GM18499 (cell line): ENCODE results near the gene TTC16.

Experiments used
- ATAC-seq: cut with Tn5 transposase; IDR thresholded peaks from one replicate; pipeline ENCODE4 v1.9.1; 2021; ENCODE audit warnings: moderate number of reproducible peaks; ENCODE audit not compliant: insufficient read depth, unreplicated experiment

TTC16 gene

GRCh38 chr9:127763918-127764384, 48.1 kb downstream of the TTC16 start:
- no peak for ATAC-seq

GRCh38 chr9:127765418-127765817, 49.5 kb downstream of the TTC16 start:
- ATAC-seq = no peak

GRCh38 chr9:127767410-127767809, 51.5 kb downstream of the TTC16 start:
- ATAC-seq = no peak

GRCh38 chr9:127767909-127768331, 52.0 kb downstream of the TTC16 start:
- ATAC-seq = no peak

GRCh38 chr9:127768698-127769097, 52.8 kb downstream of the TTC16 start:
- ATAC-seq = no peak

- no peak for ATAC-seq
Measured at GRCh38 chr9:127769101-127769500, 53.2 kb downstream of the TTC16 start.

GRCh38 chr9:127769929-127770582, 54.2 kb downstream of the TTC16 start:
- no peak for ATAC-seq

- no peak for ATAC-seq
Measured at GRCh38 chr9:127770583-127770904, 54.7 kb downstream of the TTC16 start.

- peak; percentile 68 for ATAC-seq
Measured at GRCh38 chr9:127770905-127771569, 55.2 kb downstream of the TTC16 start.

GRCh38 chr9:127771570-127772189, 55.8 kb downstream of the TTC16 start:
- ATAC-seq = no peak

- ATAC-seq = no peak
Measured at GRCh38 chr9:127772603-127773002, 56.7 kb downstream of the TTC16 start.

GRCh38 chr9:127773272-127773671, 57.4 kb downstream of the TTC16 start:
- ATAC-seq = no peak

GRCh38 chr9:127773981-127774380, 58.1 kb downstream of the TTC16 start:
- no peak for ATAC-seq

GRCh38 chr9:127776195-127776923, 60.5 kb downstream of the TTC16 start:
- ATAC-seq = no peak

GRCh38 chr9:127776924-127777289, 61.0 kb downstream of the TTC16 start:
- no peak for ATAC-seq

- ATAC-seq = no peak
Measured at GRCh38 chr9:127777368-127777980, 61.6 kb downstream of the TTC16 start.

GRCh38 chr9:127778280-127779135, 62.6 kb downstream of the TTC16 start, which contains the start of gene SH2D3C:
TSS of gene SH2D3C (minus strand) at chr9:127778666. CDS start at chr9:127778627, 39 bp downstream.
- ATAC-seq = no peak

- ATAC-seq = no peak
Measured at GRCh38 chr9:127779136-127779981, 63.5 kb downstream of the TTC16 start.
